K562 (cell line): Measurements from ENCODE around the gene EPHX1. TPM values are rescaled to one million over a fixed set of nuclear protein-coding genes. Genes with fewer than 3 reads are reported as not detected.

ENCODE experiments used
- CAMTA2 ChIP-seq: fragments of 250-450 bp; sonication (Bioruptor Pico); conservative IDR thresholded peaks from 2 replicates; pipeline ENCODE4 v1.5.1; 2022
- CREB1 ChIP-seq, 2 experiments: sonication (generic) in 1 of 2; formaldehyde crosslinking in 1 of 2; IDR thresholded peaks; 2 replicates each; pipeline versions ENCODE4 v1.6.1 to v1.8.0; 2012 to 2022; ENCODE audit warnings: inconsistent platforms in 1 of 2, mild to moderate bottlenecking in 1 of 2, missing genetic modification reagents in 1 of 2, moderate library complexity in 1 of 2
- HIVEP1 ChIP-seq: fragments of 250-450 bp; sonication (Bioruptor Pico); IDR thresholded peaks from 2 replicates; pipeline ENCODE4 v1.4.0; 2020; ENCODE audit warnings: mild to moderate bottlenecking
- HMG20A ChIP-seq: fragments of 450-650 bp; formaldehyde crosslinking; conservative IDR thresholded peaks from 2 replicates; pipeline ENCODE4 v1.4.0; 2020; ENCODE audit warnings: mild to moderate bottlenecking, mixed read lengths
- KAT2B ChIP-seq: IDR thresholded peaks from one replicate; pipeline ENCODE4 v1.6.1; 2012; ENCODE audit warnings: low read depth, mild to moderate bottlenecking, control low read depth, inconsistent platforms, low read length, moderate library complexity
- LEF1 ChIP-seq: fragments of 450-650 bp; IDR thresholded peaks from 2 replicates; pipeline ENCODE4 v1.6.1; 2016; ENCODE audit warnings: mild to moderate bottlenecking
- MEF2D ChIP-seq: conservative IDR thresholded peaks from 2 replicates; pipeline ENCODE4 v1.6.1; 2016; ENCODE audit warnings: low read depth, missing genetic modification characterization, missing compliant biosample characterization
- SLC30A9 ChIP-seq: fragments of 250-450 bp; sonication (Bioruptor Pico); IDR thresholded peaks from 2 replicates; pipeline ENCODE4 v1.8.0; 2022; ENCODE audit warnings: mild to moderate bottlenecking, moderate library complexity
- ZNF589 ChIP-seq: fragments of 200-800 bp; sonication (Bioruptor generic); IDR thresholded peaks from 2 replicates; pipeline ENCODE4 v1.6.1; 2016; ENCODE audit warnings: low read depth, missing genetic modification characterization, missing compliant biosample characterization
- polyA plus RNA-seq, 8 experiments: library from polyadenylated mRNA; depleted of rRNA in 4 of 8; stranded (reverse) in 5 of 8; unstranded in 3 of 8; fragments of >200 nt; fragmentation: Nextera tagmentation in 2 of 8; fragmentation: Illumina TruSeq in 1 of 8; extraction: Ambion mirVana in 2 of 8; extraction: Trizol in 1 of 8; gene quantifications; 2 replicates each; pipeline versions ENCODE4 v1.2.1 to v1.2.3, GENCODE V29; 2011 to 2014; ENCODE audit warnings: inconsistent platforms in 1 of 8, missing spikeins in 1 of 8
- total RNA-seq, 7 experiments: library from RNA; depleted of rRNA in 6 of 7; stranded (reverse); fragments of >200 nt in 6 of 7; fragmentation: Illumina TruSeq in 2 of 7; extraction: Trizol in 2 of 7; gene quantifications; 2 replicates each; pipeline versions ENCODE4 v1.2.1 to v1.2.3, GENCODE V29; 2011 to 2021; ENCODE audit warnings: low replicate concordance in 1 of 7
- TF ChIP-seq, protein P1 (sequence below): fragments of 450-650 bp; IDR thresholded peaks from 2 replicates; pipeline ENCODE4 v1.6.1; 2014; ENCODE audit warnings: low read depth, mild to moderate bottlenecking, moderate library complexity, borderline replicate concordance
- TF ChIP-seq, protein P2 (sequence below): fragments of 450-650 bp; IDR thresholded peaks from 2 replicates; pipeline ENCODE4 v1.7.1; 2018; ENCODE audit warnings: mild to moderate bottlenecking, low read depth; ENCODE audit not compliant: partially characterized antibody
- TF ChIP-seq, protein P3 (sequence below): sonication (generic); formaldehyde crosslinking; IDR thresholded peaks from 2 replicates; pipeline ENCODE4 v1.8.1; 2023; ENCODE audit warnings: missing genetic modification reagents, mild to moderate bottlenecking, borderline replicate concordance
- TF ChIP-seq, protein P4 (sequence below): sonication (generic); formaldehyde crosslinking; IDR thresholded peaks from 2 replicates; pipeline ENCODE4 v1.8.0; 2022; ENCODE audit warnings: mild to moderate bottlenecking, missing genetic modification reagents

Gene EPHX1
- total and polyA plus RNA-seq, 9 of the 15 experiments (the other 6 are each of a cell fraction or from before 2014, with no cell fraction given) = 0.21 to 27.0 (median 6.7) TPM

DNA sequence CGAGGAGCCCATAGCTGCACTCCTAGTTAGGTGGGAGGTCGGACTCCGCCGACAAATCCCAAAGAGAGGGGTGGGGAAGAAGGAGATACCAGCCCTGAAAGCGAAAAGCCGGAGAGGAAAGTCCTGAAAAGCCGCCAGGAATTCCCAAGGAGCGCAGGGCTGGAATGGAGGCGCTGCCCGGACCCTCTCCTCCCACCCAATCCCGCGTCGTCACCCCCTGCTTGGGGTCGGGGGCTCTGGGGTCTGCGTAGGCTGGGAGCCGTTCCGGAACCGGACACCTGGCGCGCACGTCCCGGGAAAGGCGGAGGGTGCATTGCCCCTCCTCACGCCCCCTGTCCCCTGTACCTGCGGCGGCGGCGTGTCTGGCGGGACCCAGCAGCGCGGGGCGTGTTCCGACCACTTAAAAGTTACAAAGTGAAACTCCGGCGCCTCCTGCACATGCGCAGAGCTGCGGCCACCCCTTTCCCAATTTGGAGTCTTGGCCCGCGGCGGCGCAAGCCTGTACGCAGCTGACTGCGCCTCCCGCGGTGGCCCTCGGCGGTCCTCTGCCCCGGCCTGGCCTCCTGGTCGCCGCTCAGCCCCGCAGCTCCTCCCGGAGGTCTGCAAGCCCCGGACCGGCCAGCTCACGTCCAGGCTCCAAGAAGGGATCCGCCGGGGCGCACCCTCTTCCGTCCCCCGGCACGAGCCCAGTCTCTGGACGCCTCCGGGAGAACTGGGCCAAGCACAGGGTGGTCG, 72.2 kb downstream of the EPHX1 start, which contains the start of gene TMEM63A (continued):
- TF ChIP-seq CREB1 (IDR thresholded peaks at IDR 0.05) = peak; percentile 64
- peak; percentile 62; the same call in 1 of the 2 replicates for TF ChIP-seq CREB1 (CRISPR knock-in tag; IDR thresholded peaks at IDR 0.05)
- TF ChIP-seq, protein P1, sequence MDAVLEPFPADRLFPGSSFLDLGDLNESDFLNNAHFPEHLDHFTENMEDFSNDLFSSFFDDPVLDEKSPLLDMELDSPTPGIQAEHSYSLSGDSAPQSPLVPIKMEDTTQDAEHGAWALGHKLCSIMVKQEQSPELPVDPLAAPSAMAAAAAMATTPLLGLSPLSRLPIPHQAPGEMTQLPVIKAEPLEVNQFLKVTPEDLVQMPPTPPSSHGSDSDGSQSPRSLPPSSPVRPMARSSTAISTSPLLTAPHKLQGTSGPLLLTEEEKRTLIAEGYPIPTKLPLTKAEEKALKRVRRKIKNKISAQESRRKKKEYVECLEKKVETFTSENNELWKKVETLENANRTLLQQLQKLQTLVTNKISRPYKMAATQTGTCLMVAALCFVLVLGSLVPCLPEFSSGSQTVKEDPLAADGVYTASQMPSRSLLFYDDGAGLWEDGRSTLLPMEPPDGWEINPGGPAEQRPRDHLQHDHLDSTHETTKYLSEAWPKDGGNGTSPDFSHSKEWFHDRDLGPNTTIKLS = no peak
- TF ChIP-seq, protein P2, sequence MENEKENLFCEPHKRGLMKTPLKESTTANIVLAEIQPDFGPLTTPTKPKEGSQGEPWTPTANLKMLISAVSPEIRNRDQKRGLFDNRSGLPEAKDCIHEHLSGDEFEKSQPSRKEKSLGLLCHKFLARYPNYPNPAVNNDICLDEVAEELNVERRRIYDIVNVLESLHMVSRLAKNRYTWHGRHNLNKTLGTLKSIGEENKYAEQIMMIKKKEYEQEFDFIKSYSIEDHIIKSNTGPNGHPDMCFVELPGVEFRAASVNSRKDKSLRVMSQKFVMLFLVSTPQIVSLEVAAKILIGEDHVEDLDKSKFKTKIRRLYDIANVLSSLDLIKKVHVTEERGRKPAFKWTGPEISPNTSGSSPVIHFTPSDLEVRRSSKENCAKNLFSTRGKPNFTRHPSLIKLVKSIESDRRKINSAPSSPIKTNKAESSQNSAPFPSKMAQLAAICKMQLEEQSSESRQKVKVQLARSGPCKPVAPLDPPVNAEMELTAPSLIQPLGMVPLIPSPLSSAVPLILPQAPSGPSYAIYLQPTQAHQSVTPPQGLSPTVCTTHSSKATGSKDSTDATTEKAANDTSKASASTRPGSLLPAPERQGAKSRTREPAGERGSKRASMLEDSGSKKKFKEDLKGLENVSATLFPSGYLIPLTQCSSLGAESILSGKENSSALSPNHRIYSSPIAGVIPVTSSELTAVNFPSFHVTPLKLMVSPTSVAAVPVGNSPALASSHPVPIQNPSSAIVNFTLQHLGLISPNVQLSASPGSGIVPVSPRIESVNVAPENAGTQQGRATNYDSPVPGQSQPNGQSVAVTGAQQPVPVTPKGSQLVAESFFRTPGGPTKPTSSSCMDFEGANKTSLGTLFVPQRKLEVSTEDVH = no peak
- TF ChIP-seq CAMTA2 = no peak
- no peak for TF ChIP-seq MEF2D (tag)
- TF ChIP-seq, protein P3, sequence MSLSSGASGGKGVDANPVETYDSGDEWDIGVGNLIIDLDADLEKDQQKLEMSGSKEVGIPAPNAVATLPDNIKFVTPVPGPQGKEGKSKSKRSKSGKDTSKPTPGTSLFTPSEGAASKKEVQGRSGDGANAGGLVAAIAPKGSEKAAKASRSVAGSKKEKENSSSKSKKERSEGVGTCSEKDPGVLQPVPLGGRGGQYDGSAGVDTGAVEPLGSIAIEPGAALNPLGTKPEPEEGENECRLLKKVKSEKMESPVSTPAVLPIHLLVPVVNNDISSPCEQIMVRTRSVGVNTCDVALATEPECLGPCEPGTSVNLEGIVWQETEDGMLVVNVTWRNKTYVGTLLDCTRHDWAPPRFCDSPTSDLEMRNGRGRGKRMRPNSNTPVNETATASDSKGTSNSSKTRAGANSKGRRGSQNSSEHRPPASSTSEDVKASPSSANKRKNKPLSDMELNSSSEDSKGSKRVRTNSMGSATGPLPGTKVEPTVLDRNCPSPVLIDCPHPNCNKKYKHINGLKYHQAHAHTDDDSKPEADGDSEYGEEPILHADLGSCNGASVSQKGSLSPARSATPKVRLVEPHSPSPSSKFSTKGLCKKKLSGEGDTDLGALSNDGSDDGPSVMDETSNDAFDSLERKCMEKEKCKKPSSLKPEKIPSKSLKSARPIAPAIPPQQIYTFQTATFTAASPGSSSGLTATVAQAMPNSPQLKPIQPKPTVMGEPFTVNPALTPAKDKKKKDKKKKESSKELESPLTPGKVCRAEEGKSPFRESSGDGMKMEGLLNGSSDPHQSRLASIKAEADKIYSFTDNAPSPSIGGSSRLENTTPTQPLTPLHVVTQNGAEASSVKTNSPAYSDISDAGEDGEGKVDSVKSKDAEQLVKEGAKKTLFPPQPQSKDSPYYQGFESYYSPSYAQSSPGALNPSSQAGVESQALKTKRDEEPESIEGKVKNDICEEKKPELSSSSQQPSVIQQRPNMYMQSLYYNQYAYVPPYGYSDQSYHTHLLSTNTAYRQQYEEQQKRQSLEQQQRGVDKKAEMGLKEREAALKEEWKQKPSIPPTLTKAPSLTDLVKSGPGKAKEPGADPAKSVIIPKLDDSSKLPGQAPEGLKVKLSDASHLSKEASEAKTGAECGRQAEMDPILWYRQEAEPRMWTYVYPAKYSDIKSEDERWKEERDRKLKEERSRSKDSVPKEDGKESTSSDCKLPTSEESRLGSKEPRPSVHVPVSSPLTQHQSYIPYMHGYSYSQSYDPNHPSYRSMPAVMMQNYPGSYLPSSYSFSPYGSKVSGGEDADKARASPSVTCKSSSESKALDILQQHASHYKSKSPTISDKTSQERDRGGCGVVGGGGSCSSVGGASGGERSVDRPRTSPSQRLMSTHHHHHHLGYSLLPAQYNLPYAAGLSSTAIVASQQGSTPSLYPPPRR (CRISPR knock-in tag) = no peak
- TF ChIP-seq KAT2B = no peak
- no peak for TF ChIP-seq ZNF589 (CRISPR knock-in tag)
- 0 out of 2 replicates have a peak, but pooled peaks have one; percentile 18 for TF ChIP-seq LEF1
- no peak for TF ChIP-seq HMG20A (CRISPR knock-in tag)
- TF ChIP-seq, protein P4, sequence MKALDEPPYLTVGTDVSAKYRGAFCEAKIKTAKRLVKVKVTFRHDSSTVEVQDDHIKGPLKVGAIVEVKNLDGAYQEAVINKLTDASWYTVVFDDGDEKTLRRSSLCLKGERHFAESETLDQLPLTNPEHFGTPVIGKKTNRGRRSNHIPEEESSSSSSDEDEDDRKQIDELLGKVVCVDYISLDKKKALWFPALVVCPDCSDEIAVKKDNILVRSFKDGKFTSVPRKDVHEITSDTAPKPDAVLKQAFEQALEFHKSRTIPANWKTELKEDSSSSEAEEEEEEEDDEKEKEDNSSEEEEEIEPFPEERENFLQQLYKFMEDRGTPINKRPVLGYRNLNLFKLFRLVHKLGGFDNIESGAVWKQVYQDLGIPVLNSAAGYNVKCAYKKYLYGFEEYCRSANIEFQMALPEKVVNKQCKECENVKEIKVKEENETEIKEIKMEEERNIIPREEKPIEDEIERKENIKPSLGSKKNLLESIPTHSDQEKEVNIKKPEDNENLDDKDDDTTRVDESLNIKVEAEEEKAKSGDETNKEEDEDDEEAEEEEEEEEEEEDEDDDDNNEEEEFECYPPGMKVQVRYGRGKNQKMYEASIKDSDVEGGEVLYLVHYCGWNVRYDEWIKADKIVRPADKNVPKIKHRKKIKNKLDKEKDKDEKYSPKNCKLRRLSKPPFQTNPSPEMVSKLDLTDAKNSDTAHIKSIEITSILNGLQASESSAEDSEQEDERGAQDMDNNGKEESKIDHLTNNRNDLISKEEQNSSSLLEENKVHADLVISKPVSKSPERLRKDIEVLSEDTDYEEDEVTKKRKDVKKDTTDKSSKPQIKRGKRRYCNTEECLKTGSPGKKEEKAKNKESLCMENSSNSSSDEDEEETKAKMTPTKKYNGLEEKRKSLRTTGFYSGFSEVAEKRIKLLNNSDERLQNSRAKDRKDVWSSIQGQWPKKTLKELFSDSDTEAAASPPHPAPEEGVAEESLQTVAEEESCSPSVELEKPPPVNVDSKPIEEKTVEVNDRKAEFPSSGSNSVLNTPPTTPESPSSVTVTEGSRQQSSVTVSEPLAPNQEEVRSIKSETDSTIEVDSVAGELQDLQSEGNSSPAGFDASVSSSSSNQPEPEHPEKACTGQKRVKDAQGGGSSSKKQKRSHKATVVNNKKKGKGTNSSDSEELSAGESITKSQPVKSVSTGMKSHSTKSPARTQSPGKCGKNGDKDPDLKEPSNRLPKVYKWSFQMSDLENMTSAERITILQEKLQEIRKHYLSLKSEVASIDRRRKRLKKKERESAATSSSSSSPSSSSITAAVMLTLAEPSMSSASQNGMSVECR (CRISPR knock-in tag) = peak; percentile 88
- no peak for TF ChIP-seq SLC30A9
- no peak; the same call in 1 of the 2 replicates for TF ChIP-seq HIVEP1 (CRISPR knock-in tag)
